HG03354 (cell line): ENCODE results near the gene ESPL1.

Experiments
- ATAC-seq: cut with Tn5 transposase; IDR thresholded peaks from one replicate; pipeline ENCODE4 v1.9.1; 2021; ENCODE audit warnings: mild to moderate bottlenecking; ENCODE audit not compliant: unreplicated experiment, poor library complexity, severe bottlenecking

ESPL1 gene

DNA sequence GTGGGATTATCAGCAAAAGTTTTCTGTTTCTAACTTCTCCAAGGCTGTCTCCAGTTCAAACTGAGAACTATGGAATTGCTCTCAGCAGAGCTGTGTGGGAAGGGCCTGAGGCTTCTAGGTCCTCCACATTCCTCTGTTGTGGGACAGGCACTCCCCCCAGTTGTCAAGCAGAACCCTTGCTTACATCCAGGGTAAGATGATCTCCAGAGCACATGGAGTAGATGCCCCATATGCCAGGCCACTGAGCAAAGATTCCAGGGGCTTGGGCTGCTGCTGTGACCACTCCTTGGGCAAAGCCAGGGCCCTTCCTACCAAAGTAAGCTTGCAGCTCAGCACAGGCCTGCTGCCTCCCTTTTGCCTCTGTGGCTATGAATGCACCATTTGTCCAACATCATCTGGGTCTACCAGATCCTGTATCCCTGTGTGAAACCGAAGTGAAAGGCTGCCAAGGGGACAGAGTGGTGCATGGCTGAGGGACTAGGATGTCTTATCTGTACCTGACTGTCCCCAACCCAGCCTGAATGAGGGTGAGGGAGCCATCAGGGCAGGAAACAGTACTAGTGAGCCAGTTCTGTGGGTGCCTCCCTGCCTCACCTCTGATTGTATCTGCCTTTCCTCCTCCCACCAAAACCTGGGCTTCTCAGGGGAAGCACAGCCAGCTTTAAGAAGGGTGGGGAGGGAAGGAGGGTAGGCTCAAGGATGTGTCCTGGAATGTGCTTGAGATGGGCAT lies 13.1 kb upstream of the ESPL1 start:
- no peak for ATAC-seq

DNA sequence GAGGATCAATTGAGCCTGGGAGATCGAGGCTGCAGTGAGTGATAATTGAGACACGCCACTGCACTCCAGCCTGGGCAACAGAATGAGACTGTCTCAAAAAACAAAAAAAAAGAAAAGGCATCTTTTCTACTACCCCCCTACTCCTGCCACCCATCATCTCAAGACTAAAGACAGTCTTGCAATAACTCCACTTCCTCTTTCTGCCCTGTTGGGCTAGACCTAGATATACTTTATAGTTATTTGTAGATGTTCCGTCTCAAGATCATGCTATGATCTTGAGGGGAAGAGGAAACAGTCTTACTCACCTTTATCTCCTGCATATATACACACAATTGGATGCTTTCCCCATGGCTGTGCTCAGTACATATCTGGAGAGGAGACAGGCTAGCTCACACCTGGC lies 12.1 kb upstream of the ESPL1 start:
- no peak for ATAC-seq

DNA sequence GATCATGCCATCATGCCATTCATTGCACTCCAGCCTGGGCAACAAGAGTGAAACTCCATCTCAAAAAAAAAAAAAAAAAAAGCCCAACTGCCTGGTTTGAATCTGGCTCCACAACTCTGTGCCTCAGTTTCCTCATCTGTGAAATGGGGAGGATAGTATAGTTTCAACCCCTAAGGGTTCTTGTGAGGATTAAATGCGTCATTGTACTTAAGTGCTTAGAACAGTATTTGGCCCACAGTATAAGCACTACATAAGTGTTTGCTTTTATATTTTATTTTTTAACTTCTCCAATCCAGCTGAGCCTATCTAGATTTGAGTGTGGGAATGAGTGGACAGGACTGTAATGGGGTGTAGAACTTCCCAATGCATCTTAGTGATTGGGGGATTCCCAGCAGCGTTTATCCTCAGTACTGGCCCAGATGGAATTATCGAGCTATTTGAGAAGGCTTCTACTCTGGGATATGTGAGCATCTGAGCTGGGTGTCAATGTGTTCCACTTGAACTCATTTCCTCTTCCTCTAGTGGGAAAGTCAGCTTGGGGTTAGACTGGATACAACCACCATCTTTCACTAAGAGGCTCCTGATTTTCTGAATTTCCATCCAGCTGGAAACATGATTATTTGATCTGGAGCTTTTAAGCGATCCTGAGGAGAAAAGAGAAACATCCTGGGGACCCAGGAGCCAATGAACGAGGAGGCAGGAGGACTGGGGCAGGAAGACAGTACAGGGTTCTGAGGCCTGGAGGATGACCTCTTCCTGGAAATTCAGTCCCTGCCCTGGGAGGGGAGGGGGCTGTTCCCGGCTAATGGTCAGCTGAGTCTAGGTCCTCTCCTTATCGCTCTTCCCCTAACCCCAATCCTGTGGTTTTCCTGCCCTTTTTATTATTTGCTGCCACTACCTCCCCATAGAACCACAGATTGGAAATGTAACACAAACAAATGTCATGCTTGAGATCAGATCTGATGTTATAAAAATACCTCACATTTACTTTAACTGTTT lies 9.3 kb upstream of the ESPL1 start:
- no peak for ATAC-seq

DNA sequence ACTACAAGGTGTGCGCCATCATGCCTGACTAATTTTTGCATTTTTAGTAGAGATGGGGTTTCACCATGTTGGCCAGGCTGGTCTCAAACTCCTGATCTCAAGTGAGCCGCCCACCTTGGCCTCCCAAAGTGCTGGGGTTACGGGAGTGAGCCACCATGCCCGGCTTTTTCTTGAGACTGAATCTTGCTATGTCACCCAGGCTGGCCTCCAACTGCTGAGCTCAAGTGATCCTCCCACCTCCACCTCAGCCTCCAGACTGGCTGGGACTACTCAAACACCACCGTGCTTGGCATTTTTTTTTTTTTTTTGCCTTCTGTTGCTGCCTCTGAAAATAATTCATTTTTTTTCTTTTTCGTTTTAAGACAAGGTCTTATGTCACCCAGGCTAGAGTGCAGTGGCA lies 8.2 kb upstream of the ESPL1 start:
- ATAC-seq = no peak

DNA sequence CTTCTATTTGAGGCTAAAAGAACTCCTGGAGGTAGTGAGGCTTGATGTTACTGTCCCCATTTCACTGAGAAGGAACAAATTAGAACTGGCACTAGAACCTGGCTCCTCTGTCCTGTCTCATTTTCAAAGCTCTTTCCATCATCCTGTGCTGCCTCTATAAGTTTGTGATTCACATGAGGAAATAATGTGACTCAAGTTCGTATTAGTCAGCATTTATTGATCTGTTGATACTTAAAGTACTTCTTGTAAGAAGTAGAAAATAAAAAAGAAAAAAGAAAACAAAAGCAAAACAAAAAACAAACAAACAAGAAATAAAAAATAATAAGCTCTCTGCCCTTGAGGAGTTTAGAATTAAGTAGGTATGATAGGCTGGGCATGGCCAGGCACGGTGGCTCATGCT lies 2.3 kb upstream of the ESPL1 start:
- ATAC-seq = no peak

DNA sequence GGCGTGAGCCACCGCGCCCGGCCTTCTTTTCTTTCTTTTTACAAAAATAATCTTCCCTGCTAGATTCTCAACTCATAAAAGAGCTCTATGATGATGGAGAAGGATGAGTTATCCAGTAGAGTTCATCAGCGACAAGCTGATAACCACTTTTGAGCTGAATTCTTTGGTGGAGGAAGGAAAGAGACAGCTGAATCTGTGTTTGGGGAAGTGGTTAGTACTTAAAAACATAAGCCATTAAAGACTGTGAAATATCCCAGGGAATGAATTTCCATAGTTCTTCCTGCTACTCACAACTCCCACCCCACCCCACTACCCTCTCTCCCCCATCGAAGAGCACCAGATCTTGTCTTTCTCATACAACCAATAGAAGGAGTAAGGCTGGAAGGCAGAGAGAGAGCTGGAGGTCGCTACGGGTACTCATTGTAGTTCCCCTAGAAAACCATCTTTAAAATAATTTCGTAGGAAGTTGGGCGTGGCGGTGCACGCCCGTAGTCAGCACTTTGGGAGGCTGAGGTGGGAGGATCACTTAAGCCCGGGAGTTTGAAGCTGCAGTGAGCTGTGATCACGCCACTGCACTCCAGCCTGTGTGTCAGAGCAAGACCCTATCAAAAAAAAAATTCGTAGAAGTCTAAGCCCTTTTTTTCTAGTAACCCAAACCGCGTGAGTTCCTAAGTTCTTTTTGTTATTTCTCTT lies 647 bp upstream of the ESPL1 start:
- peak; percentile 19 for ATAC-seq

DNA sequence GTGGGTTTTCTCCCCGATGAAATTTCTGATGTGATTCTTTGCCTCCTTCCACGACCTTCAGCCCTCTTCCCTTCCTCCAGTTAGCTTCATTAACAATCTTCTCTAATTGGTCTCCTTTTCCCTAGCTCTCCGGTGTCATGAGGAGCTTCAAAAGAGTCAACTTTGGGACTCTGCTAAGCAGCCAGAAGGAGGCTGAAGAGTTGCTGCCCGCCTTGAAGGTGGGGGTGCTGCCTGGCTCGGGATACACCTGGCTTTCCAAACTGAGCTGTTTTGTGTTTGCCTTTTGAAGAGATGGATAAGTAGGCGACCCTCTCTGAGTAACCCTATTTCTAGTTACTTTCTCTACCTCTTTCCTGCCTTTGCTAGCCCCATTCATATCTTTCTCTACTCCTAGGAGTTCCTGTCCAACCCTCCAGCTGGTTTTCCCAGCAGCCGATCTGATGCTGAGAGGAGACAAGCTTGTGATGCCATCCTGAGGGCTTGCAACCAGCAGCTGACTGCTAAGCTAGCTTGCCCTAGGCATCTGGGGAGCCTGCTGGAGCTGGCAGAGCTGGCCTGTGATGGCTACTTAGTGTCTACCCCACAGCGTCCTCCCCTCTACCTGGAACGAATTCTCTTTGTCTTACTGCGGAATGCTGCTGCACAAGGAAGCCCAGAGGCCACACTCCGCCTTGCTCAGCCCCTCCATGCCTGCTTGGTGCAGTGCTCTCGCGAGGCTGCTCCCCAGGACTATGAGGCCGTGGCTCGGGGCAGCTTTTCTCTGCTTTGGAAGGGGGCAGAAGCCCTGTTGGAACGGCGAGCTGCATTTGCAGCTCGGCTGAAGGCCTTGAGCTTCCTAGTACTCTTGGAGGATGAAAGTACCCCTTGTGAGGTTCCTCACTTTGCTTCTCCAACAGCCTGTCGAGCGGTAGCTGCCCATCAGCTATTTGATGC lies 797 bp downstream of the ESPL1 start:
- no peak for ATAC-seq

DNA sequence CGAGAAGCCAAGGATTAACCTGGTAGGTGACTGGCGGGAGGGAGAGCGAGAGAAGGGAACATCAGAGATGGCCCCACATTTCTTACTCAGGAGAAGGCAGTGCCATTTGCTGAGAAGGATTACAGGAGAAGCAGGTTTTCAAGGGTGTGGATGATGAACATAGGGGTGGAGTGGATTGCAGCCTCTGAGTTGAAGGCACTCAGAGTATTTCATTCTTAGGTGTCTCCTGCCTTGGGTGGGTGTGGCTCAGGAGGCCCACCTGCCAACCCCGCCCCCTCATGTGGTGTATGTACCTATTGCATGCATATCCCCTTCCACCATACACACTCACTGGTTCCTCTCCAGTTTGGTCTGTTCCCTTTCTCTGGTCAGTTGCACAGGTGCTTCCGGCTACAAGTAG lies 6.3 kb downstream of the ESPL1 start:
- no peak for ATAC-seq

DNA sequence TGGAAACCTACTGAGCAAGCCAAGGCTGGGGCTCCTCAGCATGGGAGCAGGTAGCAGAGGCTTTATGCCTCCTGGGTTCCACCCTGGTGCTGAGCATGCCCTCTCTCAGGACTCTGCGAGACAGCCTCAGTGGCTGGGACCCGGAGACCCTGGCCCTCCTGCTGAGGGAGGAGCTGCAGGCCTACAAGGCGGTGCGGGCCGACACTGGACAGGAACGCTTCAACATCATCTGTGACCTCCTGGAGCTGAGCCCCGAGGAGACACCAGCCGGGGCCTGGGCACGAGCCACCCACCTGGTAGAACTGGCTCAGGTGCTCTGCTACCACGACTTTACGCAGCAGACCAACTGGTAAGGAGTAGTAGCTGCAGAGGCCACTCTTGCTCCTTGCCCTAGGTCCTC lies 8.4 kb downstream of the ESPL1 start:
- ATAC-seq = no peak

DNA sequence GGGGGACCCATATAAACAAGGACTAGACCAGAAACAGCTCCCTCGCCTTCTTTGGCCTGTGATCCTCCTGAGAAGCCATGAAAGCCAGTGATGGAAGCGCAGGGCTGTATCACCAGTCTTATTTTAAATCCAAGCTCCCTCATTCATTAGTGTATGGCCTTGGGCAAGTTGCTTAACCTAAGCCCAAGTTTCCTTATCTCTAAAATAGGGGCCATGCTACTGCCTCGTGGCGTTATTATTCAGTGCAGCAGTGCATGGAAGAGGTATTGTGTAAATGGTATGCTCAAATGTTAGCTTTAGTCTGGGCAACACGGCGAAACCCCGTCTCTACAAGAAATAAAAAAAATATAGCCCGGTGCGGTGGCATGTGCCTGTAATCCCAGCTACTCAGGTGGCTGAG lies 9.9 kb downstream of the ESPL1 start:
- no peak for ATAC-seq

DNA sequence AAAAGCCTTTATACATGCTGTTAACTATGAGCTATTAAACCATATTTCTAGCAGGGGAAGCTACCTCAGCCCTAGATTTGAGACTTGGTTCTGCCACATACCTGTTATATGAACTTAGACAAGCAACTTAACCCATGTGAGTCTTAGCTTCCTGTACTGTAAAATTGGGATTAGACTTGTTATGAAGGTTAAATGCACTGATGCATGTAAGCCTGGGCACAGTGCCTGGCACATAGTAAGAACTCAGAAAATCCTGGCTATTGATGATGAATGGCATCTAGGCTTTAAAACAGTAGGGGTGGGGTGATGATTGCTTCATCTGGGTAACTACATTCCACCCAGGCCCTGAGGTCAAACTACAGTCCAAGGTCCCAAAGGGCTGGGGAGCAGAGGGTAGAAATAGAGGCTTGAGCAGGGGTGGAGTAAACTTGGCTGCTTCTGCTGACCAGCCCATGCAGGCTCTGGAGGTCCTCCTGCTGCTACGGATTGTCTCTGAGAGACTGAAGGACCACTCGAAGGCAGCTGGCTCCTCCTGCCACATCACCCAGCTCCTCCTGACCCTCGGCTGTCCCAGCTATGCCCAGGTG lies 11.3 kb downstream of the ESPL1 start:
- no peak for ATAC-seq

DNA sequence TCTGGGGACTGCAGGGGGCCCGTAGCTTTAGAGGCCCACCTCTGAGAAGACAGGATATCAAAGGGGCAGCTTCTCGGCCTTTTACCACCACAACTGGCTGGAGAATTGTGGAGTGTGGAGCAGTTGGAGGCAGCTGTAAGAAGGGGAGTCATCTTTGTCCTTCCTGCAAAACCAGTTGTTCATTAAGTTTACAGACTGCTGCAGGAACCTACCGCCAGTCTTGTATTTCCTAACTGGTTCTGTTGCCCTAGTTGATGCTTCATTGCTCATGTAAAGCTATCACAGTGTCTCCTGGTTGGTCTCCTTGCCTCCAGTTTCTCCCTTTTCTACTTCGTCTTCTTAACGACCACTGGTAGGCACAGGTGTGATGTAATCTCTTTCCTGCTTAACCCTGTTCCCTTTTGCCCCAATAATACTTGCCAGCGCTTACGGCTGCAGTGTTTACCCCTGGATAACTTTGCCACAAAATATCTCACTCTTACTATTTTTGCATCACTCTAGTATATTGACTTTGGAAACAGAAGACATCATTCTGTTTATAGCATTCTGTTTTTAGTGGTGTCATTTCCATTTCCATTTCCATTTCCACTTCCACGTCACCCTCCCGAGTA lies 11.9 kb downstream of the ESPL1 start:
- no peak for ATAC-seq

DNA sequence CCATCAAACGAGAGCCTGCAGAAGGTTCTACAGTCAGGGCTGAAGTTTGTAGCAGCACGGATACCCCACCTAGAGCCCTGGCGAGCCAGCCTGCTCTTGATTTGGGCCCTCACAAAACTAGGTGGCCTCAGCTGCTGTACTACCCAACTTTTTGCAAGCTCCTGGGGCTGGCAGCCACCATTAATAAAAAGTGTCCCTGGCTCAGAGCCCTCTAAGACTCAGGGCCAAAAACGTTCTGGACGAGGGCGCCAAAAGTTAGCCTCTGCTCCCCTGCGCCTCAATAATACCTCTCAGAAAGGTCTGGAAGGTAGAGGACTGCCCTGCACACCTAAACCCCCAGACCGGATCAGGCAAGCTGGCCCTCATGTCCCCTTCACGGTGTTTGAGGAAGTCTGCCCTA lies 18.3 kb downstream of the ESPL1 start:
- ATAC-seq = no peak

DNA sequence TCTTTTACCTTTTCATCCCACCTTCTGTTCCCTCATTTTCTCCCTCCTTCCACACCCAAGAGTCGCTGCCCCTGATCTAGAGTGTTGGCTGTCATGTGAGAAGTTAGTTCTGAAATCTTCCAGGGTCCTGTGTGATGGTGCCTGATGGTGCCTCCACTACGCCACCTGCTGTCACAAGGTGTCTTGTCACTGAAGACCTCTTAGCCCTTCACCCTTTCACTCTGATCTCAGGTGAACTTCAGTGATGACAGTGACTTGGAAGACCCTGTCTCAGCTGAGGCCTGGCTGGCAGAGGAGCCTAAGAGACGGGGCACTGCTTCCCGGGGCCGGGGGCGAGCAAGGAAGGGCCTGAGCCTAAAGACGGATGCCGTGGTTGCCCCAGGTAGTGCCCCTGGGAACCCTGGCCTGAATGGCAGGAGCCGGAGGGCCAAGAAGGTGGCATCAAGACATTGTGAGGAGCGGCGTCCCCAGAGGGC lies 19.7 kb downstream of the ESPL1 start:
- no peak for ATAC-seq

DNA sequence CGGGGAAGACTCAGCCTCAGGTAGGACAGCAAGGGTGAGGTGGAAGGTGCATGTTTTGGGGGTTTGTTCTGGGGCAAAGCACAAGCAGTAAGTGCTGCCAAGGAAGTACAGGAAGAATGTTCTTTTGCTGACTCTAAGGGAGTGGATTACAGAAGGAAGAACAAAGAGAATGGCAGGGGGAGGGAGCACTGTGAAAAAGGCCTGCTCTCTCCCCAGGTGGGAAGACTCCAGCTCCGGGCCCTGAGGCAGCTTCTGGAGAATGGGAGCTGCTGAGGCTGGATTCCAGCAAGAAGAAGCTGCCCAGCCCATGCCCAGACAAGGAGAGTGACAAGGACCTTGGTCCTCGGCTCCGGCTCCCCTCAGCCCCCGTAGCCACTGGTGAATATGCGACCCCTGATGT lies 20.2 kb downstream of the ESPL1 start:
- no peak for ATAC-seq

DNA sequence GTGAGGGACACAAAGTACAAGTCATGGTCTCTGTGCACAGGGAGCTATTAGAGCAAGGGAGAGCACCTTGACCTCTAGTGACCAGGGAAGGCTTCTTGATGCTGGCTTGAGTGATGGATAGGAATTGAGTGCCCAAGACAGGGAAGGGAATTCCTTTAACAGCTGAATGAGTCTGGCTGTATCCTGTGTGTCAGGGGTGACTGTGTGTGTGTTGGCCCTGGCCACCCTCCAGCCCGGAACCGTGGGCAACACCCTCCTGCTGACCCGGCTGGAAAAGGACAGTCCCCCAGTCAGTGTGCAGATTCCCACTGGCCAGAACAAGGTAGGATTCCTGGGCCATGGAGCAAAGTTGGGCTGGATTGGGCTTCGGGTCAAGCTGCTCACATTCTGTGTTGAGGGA lies 21.8 kb downstream of the ESPL1 start:
- ATAC-seq = no peak

DNA sequence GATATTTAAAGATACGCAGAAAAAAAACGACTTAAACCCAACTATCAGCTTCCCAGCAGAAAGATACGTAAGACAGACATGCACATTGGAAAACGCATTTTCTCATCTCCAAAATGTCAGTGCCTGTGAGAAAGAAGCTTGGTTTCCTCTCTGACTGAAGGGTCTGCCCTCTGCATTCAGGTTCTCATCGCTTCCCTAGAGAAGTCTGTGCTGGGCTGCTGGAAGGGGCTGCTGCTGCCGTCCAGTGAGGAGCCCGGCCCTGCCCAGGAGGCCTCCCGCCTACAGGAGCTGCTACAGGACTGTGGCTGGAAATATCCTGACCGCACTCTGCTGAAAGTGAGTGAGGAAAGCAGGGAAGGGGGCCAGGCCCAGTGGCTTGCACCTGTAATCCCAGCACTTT lies 22.6 kb downstream of the ESPL1 start:
- ATAC-seq = no peak

DNA sequence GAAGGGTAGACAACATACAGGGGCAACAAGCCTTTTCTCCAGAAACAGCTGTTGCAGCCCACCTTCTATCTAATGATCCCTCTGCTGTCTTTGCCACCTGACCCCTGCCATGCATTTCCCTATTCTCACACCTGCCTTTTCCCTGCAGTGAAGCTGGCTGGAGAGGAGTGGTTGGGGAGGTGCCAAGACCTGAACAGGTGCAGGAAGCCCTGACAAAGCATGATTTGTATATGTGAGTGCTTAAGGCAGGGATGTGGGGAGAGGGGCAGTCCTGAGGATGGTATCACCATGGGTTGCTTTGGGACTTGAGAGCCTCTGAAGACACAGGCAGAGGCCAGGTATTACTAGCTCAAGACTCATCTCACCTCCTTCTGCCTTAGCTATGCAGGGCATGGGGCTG lies 24.3 kb downstream of the ESPL1 start:
- ATAC-seq = no peak
